K562 (cell line): ENCODE results near the gene HPX. TPM values are rescaled to one million over a fixed set of nuclear protein-coding genes. Genes with fewer than 3 reads are reported as not detected.

Experiments used
- ATF1 ChIP-seq, 2 experiments: fragments of 450-650 bp in 1 of 2; IDR thresholded peaks; 2 replicates each; pipeline ENCODE4 v1.6.1; 2016; ENCODE audit warnings: missing compliant biosample characterization in 1 of 2, missing genetic modification characterization in 1 of 2
- CGGBP1 ChIP-seq: fragments of 250-450 bp; sonication (Bioruptor Pico); IDR thresholded peaks from 2 replicates; pipeline ENCODE4 v1.9.0; 2021; ENCODE audit warnings: mild to moderate bottlenecking
- DDX20 ChIP-seq: fragments of 450-650 bp; IDR thresholded peaks from 2 replicates; pipeline ENCODE4 v1.6.1; 2016; ENCODE audit warnings: missing genetic modification characterization, low read depth, mild to moderate bottlenecking, missing compliant biosample characterization, moderate library complexity
- HSF4 ChIP-seq: fragments of 250-450 bp; sonication (Bioruptor Pico); IDR thresholded peaks from 2 replicates; pipeline ENCODE4 v2.1.2; 2022; ENCODE audit warnings: mild to moderate bottlenecking, moderate library complexity, borderline replicate concordance
- KLF16 ChIP-seq: IDR thresholded peaks from 2 replicates; pipeline ENCODE4 v1.6.1; 2016; ENCODE audit warnings: antibody characterized with exemption
- MAZ ChIP-seq, 2 experiments: fragments of 450-650 bp in 1 of 2; sonication (generic) in 1 of 2; formaldehyde crosslinking; IDR thresholded peaks in 1 of 2; conservative IDR thresholded peaks in 1 of 2; 2 replicates each; pipeline versions ENCODE4 v1.4.0 to v1.5.0; 2020; ENCODE audit warnings: mild to moderate bottlenecking in 1 of 2, missing genetic modification reagents in 1 of 2
- POLR2H ChIP-seq: IDR thresholded peaks from 2 replicates; pipeline ENCODE4 v1.6.1; 2016; ENCODE audit warnings: missing genetic modification characterization, low read depth, mild to moderate bottlenecking, control low read depth, missing compliant biosample characterization, moderate library complexity
- RBM14 ChIP-seq: fragments of 200-400 bp; formaldehyde crosslinking; IDR thresholded peaks from 2 replicates; pipeline ENCODE4 v1.6.1; 2018; ENCODE audit warnings: low read depth, mild to moderate bottlenecking, low read length, moderate library complexity, borderline replicate concordance; ENCODE audit not compliant: insufficient read depth
- SREBF1 ChIP-seq: fragments of 150-350 bp; IDR thresholded peaks from 2 replicates; pipeline ENCODE4 v1.6.1; 2014; ENCODE audit warnings: antibody characterized with exemption, low read depth, low read length, borderline replicate concordance
- THAP7 ChIP-seq: fragments of 250-450 bp; sonication (Bioruptor Pico); IDR thresholded peaks from 2 replicates; pipeline ENCODE4 v1.5.0; 2021
- U2AF2 ChIP-seq: fragments of 200-400 bp; formaldehyde crosslinking; optimal IDR thresholded peaks from 2 replicates; pipeline ENCODE3; 2017; ENCODE audit warnings: low read depth, mild to moderate bottlenecking, low read length
- ZFP91 ChIP-seq: sonication (generic); formaldehyde crosslinking; IDR thresholded peaks from 2 replicates; pipeline ENCODE4 v1.8.0; 2022; ENCODE audit warnings: mild to moderate bottlenecking, missing genetic modification reagents
- ZNF124 ChIP-seq: sonication (generic); formaldehyde crosslinking; IDR thresholded peaks from 2 replicates; pipeline ENCODE4 v1.8.1; 2022; ENCODE audit warnings: missing genetic modification reagents
- ZNF449 ChIP-seq: fragments of 250-450 bp; sonication (Bioruptor Pico); IDR thresholded peaks from 2 replicates; pipeline ENCODE4 v1.8.0; 2022; ENCODE audit warnings: moderate library complexity, mild to moderate bottlenecking, inconsistent platforms
- ZNF717 ChIP-seq: fragments of 250-450 bp; sonication (Bioruptor Pico); IDR thresholded peaks from 2 replicates; pipeline ENCODE4 v1.5.0; 2021
- polyA plus RNA-seq, 8 experiments: library from polyadenylated mRNA; depleted of rRNA in 4 of 8; stranded (reverse) in 5 of 8; unstranded in 3 of 8; fragments of >200 nt; fragmentation: Nextera tagmentation in 2 of 8; fragmentation: Illumina TruSeq in 1 of 8; extraction: Ambion mirVana in 2 of 8; extraction: Trizol in 1 of 8; gene quantifications; 2 replicates each; pipeline versions ENCODE4 v1.2.1 to v1.2.3, GENCODE V29; 2011 to 2014; ENCODE audit warnings: inconsistent platforms in 1 of 8, missing spikeins in 1 of 8
- total RNA-seq, 7 experiments: library from RNA; depleted of rRNA in 6 of 7; stranded (reverse); fragments of >200 nt in 6 of 7; fragmentation: Illumina TruSeq in 2 of 7; extraction: Trizol in 2 of 7; gene quantifications; 2 replicates each; pipeline versions ENCODE4 v1.2.1 to v1.2.3, GENCODE V29; 2011 to 2021; ENCODE audit warnings: low replicate concordance in 1 of 7
- TF ChIP-seq, protein P1 (sequence below), 2 experiments: IDR thresholded peaks in 1 of 2; conservative IDR thresholded peaks in 1 of 2; 2 replicates each; pipeline ENCODE4 v1.6.1; 2016; ENCODE audit warnings: low read depth in 2 of 2, mild to moderate bottlenecking in 1 of 2, missing compliant biosample characterization in 1 of 2, missing genetic modification characterization in 1 of 2, moderate library complexity in 1 of 2

The HPX gene
- total and polyA plus RNA-seq, 9 of the 15 experiments (the other 6 are each of a cell fraction or from before 2014, with no cell fraction given): 0.12 to 1.2 (median 0.49) TPM; not detected in 1

- TF ChIP-seq, protein P1, sequence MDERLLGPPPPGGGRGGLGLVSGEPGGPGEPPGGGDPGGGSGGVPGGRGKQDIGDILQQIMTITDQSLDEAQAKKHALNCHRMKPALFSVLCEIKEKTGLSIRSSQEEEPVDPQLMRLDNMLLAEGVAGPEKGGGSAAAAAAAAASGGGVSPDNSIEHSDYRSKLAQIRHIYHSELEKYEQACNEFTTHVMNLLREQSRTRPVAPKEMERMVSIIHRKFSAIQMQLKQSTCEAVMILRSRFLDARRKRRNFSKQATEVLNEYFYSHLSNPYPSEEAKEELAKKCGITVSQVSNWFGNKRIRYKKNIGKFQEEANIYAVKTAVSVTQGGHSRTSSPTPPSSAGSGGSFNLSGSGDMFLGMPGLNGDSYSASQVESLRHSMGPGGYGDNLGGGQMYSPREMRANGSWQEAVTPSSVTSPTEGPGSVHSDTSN (CRISPR knock-in tag; IDR thresholded peaks at IDR 0.05; ENCODE audit: low read depth): no peak
- TF ChIP-seq, protein P1 (tag; conservative IDR thresholded peaks at IDR 0.05; ENCODE audit: low read depth): no peak
- TF ChIP-seq ZNF124 (CRISPR knock-in tag) (no peak), THAP7 (no peak), ZFP91 (peak; percentile 45; the same call in 1 of the 2 replicates), ATF1 (CRISPR knock-in tag; IDR thresholded peaks at IDR 0.05) (peak; percentile 79), ATF1 (tag; IDR thresholded peaks at IDR 0.05) (peak; percentile 98), RBM14 (no peak), POLR2H (tag) (peak; percentile 72), DDX20 (tag) (no peak), ZNF717 (CRISPR knock-in tag) (no peak), SREBF1 (peak; percentile 98), ZNF449 (no peak), MAZ (CRISPR knock-in tag; conservative IDR thresholded peaks at IDR 0.05 in 1 of 2, IDR thresholded peaks at IDR 0.05 in 1 of 2) (peak; percentile 14 to 39; a peak in 3 of 4 replicates), HSF4 (CRISPR knock-in tag) (no peak), U2AF2 (no peak), CGGBP1 (CRISPR knock-in tag) (no peak), KLF16 (no peak)
Measured at GRCh38 chr11:6481012-6481923, 40.5 kb upstream of the HPX start, which contains the start of the genes ARFIP2 and TIMM10B (continued).
